Measurements from ENCODE around the gene STAP2.

The STAP2 gene

GRCh38 chr19:4327877-4328242 lies 10.8 kb downstream of the STAP2 start:
- TF ChIP-seq, protein P1, sequence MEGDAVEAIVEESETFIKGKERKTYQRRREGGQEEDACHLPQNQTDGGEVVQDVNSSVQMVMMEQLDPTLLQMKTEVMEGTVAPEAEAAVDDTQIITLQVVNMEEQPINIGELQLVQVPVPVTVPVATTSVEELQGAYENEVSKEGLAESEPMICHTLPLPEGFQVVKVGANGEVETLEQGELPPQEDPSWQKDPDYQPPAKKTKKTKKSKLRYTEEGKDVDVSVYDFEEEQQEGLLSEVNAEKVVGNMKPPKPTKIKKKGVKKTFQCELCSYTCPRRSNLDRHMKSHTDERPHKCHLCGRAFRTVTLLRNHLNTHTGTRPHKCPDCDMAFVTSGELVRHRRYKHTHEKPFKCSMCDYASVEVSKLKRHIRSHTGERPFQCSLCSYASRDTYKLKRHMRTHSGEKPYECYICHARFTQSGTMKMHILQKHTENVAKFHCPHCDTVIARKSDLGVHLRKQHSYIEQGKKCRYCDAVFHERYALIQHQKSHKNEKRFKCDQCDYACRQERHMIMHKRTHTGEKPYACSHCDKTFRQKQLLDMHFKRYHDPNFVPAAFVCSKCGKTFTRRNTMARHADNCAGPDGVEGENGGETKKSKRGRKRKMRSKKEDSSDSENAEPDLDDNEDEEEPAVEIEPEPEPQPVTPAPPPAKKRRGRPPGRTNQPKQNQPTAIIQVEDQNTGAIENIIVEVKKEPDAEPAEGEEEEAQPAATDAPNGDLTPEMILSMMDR (IDR thresholded peaks at IDR 0.05; ENCODE audit: low read depth, low read length) = no peak
- H3K4me3 ChIP-seq (ENCODE audit: low read depth, low read length) = no peak overlapping the region

- H3K4me3 ChIP-seq (ENCODE audit: low read depth, low read length) = no peak overlapping the region
Observed at GRCh38 chr19:4327252-4327876, 11.3 kb downstream of the STAP2 start.

GRCh38 chr19:4326837-4327251 lies 11.8 kb downstream of the STAP2 start:
- TF ChIP-seq, protein P1 (IDR thresholded peaks at IDR 0.05; ENCODE audit: low read depth, low read length) = no peak
- H3K4me3 ChIP-seq (ENCODE audit: low read depth, low read length) = no peak overlapping the region

More at GRCh38 chr19:4327252-4327876, 11.3 kb downstream of the STAP2 start:
- TF ChIP-seq, protein P1 (IDR thresholded peaks at IDR 0.05; ENCODE audit: low read depth, low read length) = no peak

DNA sequence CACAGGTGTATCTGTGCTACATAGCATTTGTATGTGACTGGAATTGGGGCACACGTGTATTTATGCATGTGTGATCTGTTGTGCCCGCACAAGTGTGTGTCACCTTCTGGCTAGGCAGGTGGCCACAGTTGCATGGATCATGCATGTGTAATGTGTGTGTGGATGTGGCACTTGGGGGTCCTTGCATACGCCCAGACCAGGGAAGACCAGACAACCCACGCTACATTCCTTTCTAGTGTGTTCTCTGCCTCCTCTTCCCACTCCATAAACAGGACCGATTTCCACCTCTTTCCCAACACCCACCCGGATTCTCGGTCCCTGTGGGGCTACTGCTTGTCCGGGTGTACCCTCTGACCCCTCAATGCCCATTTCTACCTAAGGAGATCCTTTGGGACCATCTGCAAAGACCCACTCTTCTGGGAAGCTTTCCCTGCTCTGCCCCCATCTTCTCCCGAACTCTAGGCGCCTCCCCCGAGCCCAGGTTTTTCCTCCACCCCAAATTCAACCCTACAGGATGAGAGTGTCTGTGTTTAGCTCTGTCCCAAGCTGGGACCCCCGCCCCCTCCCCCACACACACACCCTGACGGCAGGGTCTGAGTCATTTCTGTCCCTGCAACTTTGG lies 12.3 kb downstream of the STAP2 start:
- TF ChIP-seq, protein P1 (IDR thresholded peaks at IDR 0.05; ENCODE audit: low read depth, low read length) = no peak
- no peak overlapping the region for H3K4me3 ChIP-seq (ENCODE audit: low read depth, low read length)

DNA sequence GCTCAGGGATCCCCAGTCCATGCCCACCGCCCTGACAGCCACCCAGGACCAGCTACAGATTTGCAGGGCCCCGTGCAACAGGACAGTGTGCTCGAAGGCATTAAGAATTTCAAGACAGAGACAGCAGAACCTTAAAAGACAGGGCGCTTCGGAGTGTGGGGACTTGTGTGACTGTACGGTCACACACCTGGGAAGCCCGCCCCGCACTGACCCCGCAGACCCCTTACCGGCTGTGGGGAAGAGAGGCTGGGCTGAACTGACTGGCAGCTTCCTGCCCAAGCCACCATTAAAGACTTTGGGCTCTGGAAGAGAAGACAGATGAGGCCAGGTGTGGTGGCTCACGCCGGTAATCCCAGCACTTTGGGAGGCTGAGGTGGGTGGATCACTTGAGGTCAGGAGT lies 14.4 kb downstream of the STAP2 start:
- H3K4me3 ChIP-seq (ENCODE audit: low read depth, low read length) = no peak overlapping the region
- TF ChIP-seq, protein P1 (IDR thresholded peaks at IDR 0.05; ENCODE audit: low read depth, low read length) = no peak

DNA sequence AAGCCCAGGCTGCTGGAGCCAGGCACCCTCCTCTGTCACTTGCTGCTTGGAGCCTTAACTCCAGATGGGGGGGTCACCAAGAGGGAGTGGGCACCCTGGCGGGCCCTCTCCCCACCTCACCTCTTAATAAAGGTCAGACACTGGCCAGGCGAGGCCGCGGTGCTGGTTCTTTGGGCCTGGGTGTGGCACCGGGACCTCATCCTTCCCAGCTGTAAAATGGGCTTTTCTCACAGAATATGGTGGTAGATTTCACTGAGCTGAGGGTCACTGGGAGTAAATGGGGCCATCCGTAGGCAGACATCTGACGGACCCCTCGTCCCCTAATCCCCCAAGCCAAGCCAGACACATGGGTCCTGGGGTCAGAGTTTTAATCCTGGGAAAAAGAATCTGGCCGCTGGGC lies 14.9 kb downstream of the STAP2 start:
- TF ChIP-seq, protein P1 (IDR thresholded peaks at IDR 0.05; ENCODE audit: low read depth, low read length) = no peak
- H3K4me3 ChIP-seq (ENCODE audit: low read depth, low read length) = no peak overlapping the region

- TF ChIP-seq, protein P1 (IDR thresholded peaks at IDR 0.05; ENCODE audit: low read depth, low read length) = no peak
- no peak overlapping the region for H3K4me3 ChIP-seq (ENCODE audit: low read depth, low read length)
Observed at GRCh38 chr19:4322942-4323665, 15.5 kb downstream of the STAP2 start.

All from WI38 (cell line).